NCI-H1105 (cell line): ENCODE results near the gene LAMA1.

ENCODE experiments used
- DNase-seq: peaks from one replicate; lab custom pipeline; 2025; lab: John Stamatoyannopoulos, UW

Gene LAMA1

GRCh38 chr18:7112936-7113335 lies 4.7 kb downstream of the LAMA1 start:
- no peak for DNase-seq

GRCh38 chr18:7111134-7111533 lies 6.5 kb downstream of the LAMA1 start:
- no peak for DNase-seq

- no peak for DNase-seq
These were observed 11.7 kb downstream of the LAMA1 start for GRCh38 chr18:7105943-7106342.

GRCh38 chr18:7105268-7105667 lies 12.3 kb downstream of the LAMA1 start:
- DNase-seq, result no peak

GRCh38 chr18:7104649-7105048 lies 12.9 kb downstream of the LAMA1 start:
- no peak for DNase-seq

- DNase-seq, result no peak
These were observed 15.5 kb downstream of the LAMA1 start for GRCh38 chr18:7102131-7102530.

- DNase-seq, result no peak
These were observed 20.8 kb downstream of the LAMA1 start for GRCh38 chr18:7096838-7097237.

GRCh38 chr18:7094427-7094826 lies 23.2 kb downstream of the LAMA1 start:
- no peak for DNase-seq

- no peak for DNase-seq
These were observed 26.8 kb downstream of the LAMA1 start for GRCh38 chr18:7090771-7091170.

GRCh38 chr18:7089369-7089768 lies 28.2 kb downstream of the LAMA1 start:
- DNase-seq, result no peak

GRCh38 chr18:7084080-7085065 lies 33.2 kb downstream of the LAMA1 start:
- no peak for DNase-seq

GRCh38 chr18:7082671-7083070 lies 34.9 kb downstream of the LAMA1 start:
- DNase-seq, result no peak

GRCh38 chr18:7079231-7079630 lies 38.4 kb downstream of the LAMA1 start:
- DNase-seq, result no peak

- no peak for DNase-seq
These were observed 45.0 kb downstream of the LAMA1 start for GRCh38 chr18:7072593-7072992.

- DNase-seq, result no peak
These were observed 46.0 kb downstream of the LAMA1 start for GRCh38 chr18:7071600-7071999.

GRCh38 chr18:7070466-7070865 lies 47.1 kb downstream of the LAMA1 start:
- no peak for DNase-seq

- no peak for DNase-seq
These were observed 48.6 kb downstream of the LAMA1 start for GRCh38 chr18:7068871-7069590.

GRCh38 chr18:7066965-7067555 lies 50.5 kb downstream of the LAMA1 start:
- DNase-seq, result no peak

GRCh38 chr18:7065736-7066135 lies 51.9 kb downstream of the LAMA1 start:
- no peak for DNase-seq

- DNase-seq, result no peak
These were observed 53.3 kb downstream of the LAMA1 start for GRCh38 chr18:7064346-7064745.

GRCh38 chr18:7062811-7063210 lies 54.8 kb downstream of the LAMA1 start:
- DNase-seq, result no peak

- DNase-seq, result no peak
These were observed 55.4 kb downstream of the LAMA1 start for GRCh38 chr18:7062236-7062635.

GRCh38 chr18:7059276-7059675 lies 58.3 kb downstream of the LAMA1 start:
- no peak for DNase-seq
